Ishikawa (cell line): ENCODE results near the gene RBM18.

Experiments
- CEBPB ChIP-seq: IDR thresholded peaks from 2 replicates; pipeline ENCODE4 v1.6.1; 2012
- CREB1 ChIP-seq: IDR thresholded peaks from 2 replicates; pipeline ENCODE4 v1.6.1; 2012; ENCODE audit warnings: low read depth
- EGR1 ChIP-seq: IDR thresholded peaks from 2 replicates; pipeline ENCODE4 v1.6.1; 2012
- EP300 ChIP-seq: IDR thresholded peaks from 2 replicates; pipeline ENCODE4 v1.6.1; 2012; ENCODE audit warnings: borderline replicate concordance
- FOXM1 ChIP-seq: IDR thresholded peaks from 2 replicates; pipeline ENCODE4 v1.6.1; 2012; ENCODE audit warnings: low read depth, borderline replicate concordance
- MAX ChIP-seq: IDR thresholded peaks from 2 replicates; pipeline ENCODE4 v1.6.1; 2012
- NFIC ChIP-seq: IDR thresholded peaks from 2 replicates; pipeline ENCODE4 v1.6.1; 2012
- RAD21 ChIP-seq: IDR thresholded peaks from 2 replicates; pipeline ENCODE4 v1.6.1; 2012; ENCODE audit warnings: low read depth
- TAF1 ChIP-seq: IDR thresholded peaks from 2 replicates; pipeline ENCODE4 v1.6.1; 2012; ENCODE audit warnings: low read depth, mild to moderate bottlenecking
- TCF12 ChIP-seq: IDR thresholded peaks from 2 replicates; pipeline ENCODE4 v1.6.1; 2012; ENCODE audit warnings: low read depth
- TEAD4 ChIP-seq: IDR thresholded peaks from 2 replicates; pipeline ENCODE4 v1.6.1; 2012
- USF1 ChIP-seq: IDR thresholded peaks from 2 replicates; pipeline ENCODE4 v1.6.1; 2012
- YY1 ChIP-seq: IDR thresholded peaks from 2 replicates; pipeline ENCODE4 v1.6.1; 2012; ENCODE audit warnings: low read depth
- ZBTB7A ChIP-seq: IDR thresholded peaks from 2 replicates; pipeline ENCODE4 v1.6.1; 2012; ENCODE audit warnings: low read depth
- TF ChIP-seq, protein P1 (sequence below): IDR thresholded peaks from 2 replicates; pipeline ENCODE4 v1.6.1; 2012; ENCODE audit warnings: low read depth, mild to moderate bottlenecking

Gene RBM18

GRCh38 chr9:122192914-122193525 lies 71.6 kb downstream of the RBM18 start:
- TF ChIP-seq YY1 (no peak), TCF12 (no peak), RAD21 (no peak), TAF1 (no peak), MAX (no peak), FOXM1 (no peak), CEBPB (no peak), EP300 (no peak), USF1 (no peak), NFIC (no peak), CREB1 (no peak)

GRCh38 chr9:122192261-122192875 lies 72.3 kb downstream of the RBM18 start:
- no peak for TF ChIP-seq CEBPB
- TF ChIP-seq TCF12: no peak
- no peak for TF ChIP-seq RAD21
- TF ChIP-seq TAF1: no peak
- no peak for TF ChIP-seq YY1
- no peak for TF ChIP-seq MAX
- no peak for TF ChIP-seq USF1
- TF ChIP-seq ZBTB7A: no peak
- no peak for TF ChIP-seq EGR1
- TF ChIP-seq CREB1: no peak

DNA sequence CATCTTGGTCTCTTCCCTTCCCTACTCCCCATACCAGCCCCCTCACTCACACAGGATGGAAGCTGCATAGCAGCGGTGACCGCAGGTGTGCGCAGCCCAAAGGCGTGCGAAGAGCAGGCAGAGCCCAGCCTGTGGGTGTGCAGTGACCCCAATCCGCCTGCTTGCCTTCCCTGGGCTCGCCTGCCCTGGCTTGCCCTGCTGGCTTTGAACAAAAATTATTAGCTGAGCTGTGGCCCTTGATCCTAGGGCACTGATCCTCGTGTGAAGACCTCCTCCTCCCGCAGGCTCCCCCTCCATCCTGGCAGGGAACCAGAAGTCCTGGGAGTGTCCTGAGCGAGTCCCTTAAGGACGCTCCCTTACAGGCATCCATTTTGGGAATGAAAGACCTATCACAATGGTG lies 73.1 kb downstream of the RBM18 start:
- TF ChIP-seq ZBTB7A: no peak

GRCh38 chr9:122190597-122191381 lies 73.9 kb downstream of the RBM18 start:
- TF ChIP-seq MAX (no peak), USF1 (no peak), TAF1 (no peak), CEBPB (no peak), TCF12 (no peak), TEAD4 (no peak), YY1 (no peak), NFIC (no peak), ZBTB7A (no peak), EGR1 (no peak), RAD21 (no peak), FOXM1 (no peak), CREB1 (no peak)
- TF ChIP-seq, protein P1, sequence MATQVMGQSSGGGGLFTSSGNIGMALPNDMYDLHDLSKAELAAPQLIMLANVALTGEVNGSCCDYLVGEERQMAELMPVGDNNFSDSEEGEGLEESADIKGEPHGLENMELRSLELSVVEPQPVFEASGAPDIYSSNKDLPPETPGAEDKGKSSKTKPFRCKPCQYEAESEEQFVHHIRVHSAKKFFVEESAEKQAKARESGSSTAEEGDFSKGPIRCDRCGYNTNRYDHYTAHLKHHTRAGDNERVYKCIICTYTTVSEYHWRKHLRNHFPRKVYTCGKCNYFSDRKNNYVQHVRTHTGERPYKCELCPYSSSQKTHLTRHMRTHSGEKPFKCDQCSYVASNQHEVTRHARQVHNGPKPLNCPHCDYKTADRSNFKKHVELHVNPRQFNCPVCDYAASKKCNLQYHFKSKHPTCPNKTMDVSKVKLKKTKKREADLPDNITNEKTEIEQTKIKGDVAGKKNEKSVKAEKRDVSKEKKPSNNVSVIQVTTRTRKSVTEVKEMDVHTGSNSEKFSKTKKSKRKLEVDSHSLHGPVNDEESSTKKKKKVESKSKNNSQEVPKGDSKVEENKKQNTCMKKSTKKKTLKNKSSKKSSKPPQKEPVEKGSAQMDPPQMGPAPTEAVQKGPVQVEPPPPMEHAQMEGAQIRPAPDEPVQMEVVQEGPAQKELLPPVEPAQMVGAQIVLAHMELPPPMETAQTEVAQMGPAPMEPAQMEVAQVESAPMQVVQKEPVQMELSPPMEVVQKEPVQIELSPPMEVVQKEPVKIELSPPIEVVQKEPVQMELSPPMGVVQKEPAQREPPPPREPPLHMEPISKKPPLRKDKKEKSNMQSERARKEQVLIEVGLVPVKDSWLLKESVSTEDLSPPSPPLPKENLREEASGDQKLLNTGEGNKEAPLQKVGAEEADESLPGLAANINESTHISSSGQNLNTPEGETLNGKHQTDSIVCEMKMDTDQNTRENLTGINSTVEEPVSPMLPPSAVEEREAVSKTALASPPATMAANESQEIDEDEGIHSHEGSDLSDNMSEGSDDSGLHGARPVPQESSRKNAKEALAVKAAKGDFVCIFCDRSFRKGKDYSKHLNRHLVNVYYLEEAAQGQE: no peak

DNA sequence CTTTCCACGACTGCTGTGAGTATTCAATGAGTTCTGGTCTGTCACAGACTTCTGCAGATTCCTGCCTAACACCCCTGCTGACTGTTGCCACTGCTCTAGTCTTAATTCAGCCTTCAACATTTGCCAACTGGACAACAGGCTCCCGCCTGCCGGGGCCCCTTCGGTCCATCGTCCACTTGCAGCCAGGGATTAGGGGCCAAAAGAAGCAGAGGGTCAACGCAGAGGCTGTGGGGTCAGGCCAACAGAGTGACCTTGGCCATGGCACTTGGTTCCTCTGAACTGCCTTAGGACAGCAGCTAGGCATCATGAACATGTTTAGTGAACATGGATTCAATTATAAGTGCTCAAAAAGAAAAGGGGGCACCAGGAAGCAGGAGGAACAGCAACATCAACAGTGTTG lies 76.3 kb downstream of the RBM18 start:
- TF ChIP-seq TCF12 (no peak), ZBTB7A (no peak), CREB1 (no peak), TAF1 (no peak), TEAD4 (no peak), MAX (no peak), YY1 (no peak), NFIC (no peak), EGR1 (no peak), FOXM1 (no peak), RAD21 (no peak), CEBPB (no peak), USF1 (no peak), EP300 (no peak)
- TF ChIP-seq, protein P1: no peak
